ENCODE measurements around the gene SOWAHA. TPM values are rescaled to one million over a fixed set of nuclear protein-coding genes. Genes with fewer than 3 reads are reported as not detected.
A peak's percentile ranks its signal among the peaks of the same experiment; 100 is the strongest.

Gene SOWAHA
- total and polyA plus RNA-seq, 10 of the 15 experiments (the other 5 are each of a cell fraction or from before 2014, with no cell fraction given), result 0.02 to 0.37 (median 0.05) TPM; not detected in 4

DNA sequence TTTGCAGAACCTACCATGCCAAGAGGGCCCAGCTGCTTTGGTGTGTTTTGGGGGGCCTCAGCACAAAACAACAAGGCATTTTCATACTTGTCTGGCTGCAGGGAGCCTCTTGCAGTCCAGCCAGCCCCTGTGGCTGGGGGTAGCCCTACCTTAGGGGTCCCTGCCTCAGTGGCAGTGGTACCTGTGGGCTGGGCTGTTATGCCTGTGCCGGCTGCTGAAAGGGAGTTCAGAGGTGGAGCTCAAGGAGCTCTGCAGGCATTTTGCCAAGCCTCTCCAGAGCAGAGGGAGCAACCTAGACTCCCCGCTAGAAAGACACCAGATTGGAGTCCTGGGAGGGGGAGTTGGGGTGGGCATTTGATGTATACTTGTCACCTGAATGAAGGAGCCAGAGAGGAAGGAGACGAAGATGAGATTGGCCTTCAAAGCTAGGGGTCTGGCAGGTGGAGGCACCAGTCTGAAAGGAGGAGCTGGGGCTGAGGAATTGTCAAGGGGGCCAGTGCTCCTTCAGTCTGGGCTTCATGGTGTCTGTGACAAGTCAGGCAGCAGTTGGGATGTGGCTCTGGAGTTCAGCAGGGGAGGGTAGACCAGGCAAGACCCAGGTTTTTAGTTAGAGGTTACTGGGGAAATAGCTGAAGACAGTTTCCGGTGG, 15.9 kb downstream of the SOWAHA start:
- in situ Hi-C loops (cut with MboI) (loop anchor here (10.0 kb wide), 1 partner anchor 304 kb away; no protein-coding TSS in a partner anchor), intact Hi-C loops (cut with micrococcal nuclease; ENCODE audit: unreplicated experiment) (no loop called here)
- no peak overlapping the region for H3K27ac ChIP-seq (ENCODE audit: control insufficient read depth, insufficient read depth)
- H3K9me3 ChIP-seq (replicated peaks; ENCODE audit: control insufficient read depth, insufficient read depth, low read length), result no peaks in the 10 kb centered on the region
- no peaks in the 10 kb centered on the region for H3K79me2 ChIP-seq (ENCODE audit: control insufficient read depth, insufficient read depth, low read length)
- ChIA-PET CTCF (interaction anchor here (0.9 to 6.0 kb wide), 17 partner anchors 9 to 695 kb away, joined by 3 to 46 read pairs (median 4); partner anchors contain the start of genes GDF9 and UQCRQ), SMC1A (ENCODE audit: uncharacterized antibody, unreplicated experiment) (interaction anchor here (0.8 to 3.2 kb wide), 14 partner anchors 9 to 303 kb away, joined by 3 to 16 read pairs (median 4); partner anchors contain the start of genes AFF4, GDF9 and UQCRQ), RAD21 (ENCODE audit: unreplicated experiment) (interaction anchor here (1.2 to 2.4 kb wide), 6 partner anchors 9 to 442 kb away, joined by 3 to 13 read pairs (median 4); no protein-coding TSS in a partner anchor), POLR2A (interaction anchor here (1.5 to 1.9 kb wide), 2 partner anchors 10 to 78 kb away, joined by 7 to 8 read pairs; no protein-coding TSS in a partner anchor)
- BruUV-seq (replicated peaks), result TSS peak; percentile 61
- no peak overlapping the region for H3K4me3 ChIP-seq
- H3K36me3 ChIP-seq (ENCODE audit: control insufficient read depth in 2 of 2, insufficient read depth in 2 of 2, low read length in 1 of 2), result no peaks in the 10 kb centered on the region
- DNase-seq (ENCODE audit: low read depth, low spot score) (no peak), FAIRE-seq (no peak), ATAC-seq (no peak)
- H3K27me3 ChIP-seq (replicated peaks in 1 of 2; ENCODE audit: control insufficient read depth in 2 of 2, insufficient read depth in 2 of 2, low read length in 1 of 2), result peaks cover 0 to 2% of the 10 kb centered on the region in 2 experiments; a peak in 2 of 4 replicates
- no peaks in the 10 kb centered on the region for H4K20me1 ChIP-seq (ENCODE audit: control insufficient read depth, insufficient read depth)
- H3K4me2 ChIP-seq (ENCODE audit: control insufficient read depth, insufficient read depth), result peak overlapping the region; percentile 79
- no peak overlapping the region for H2AFZ ChIP-seq (ENCODE audit: control insufficient read depth, low read depth, low read length)
- H3K9ac ChIP-seq (ENCODE audit: control insufficient read depth, insufficient read depth, low read length), result no peak overlapping the region
- WGBS (ENCODE audit: insufficient coverage, insufficient replicate concordance, low lambda C conversion rate, missing lambda C conversion rate), result 60% methylated on average over 4 of the region's 4 CpGs
- no peaks in the 10 kb centered on the region; the same call in 1 of the 2 replicates for H3K4me1 ChIP-seq (ENCODE audit: control insufficient read depth, insufficient read depth, low read length)
- TF ChIP-seq, protein P1, sequence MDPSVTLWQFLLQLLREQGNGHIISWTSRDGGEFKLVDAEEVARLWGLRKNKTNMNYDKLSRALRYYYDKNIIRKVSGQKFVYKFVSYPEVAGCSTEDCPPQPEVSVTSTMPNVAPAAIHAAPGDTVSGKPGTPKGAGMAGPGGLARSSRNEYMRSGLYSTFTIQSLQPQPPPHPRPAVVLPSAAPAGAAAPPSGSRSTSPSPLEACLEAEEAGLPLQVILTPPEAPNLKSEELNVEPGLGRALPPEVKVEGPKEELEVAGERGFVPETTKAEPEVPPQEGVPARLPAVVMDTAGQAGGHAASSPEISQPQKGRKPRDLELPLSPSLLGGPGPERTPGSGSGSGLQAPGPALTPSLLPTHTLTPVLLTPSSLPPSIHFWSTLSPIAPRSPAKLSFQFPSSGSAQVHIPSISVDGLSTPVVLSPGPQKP (IDR thresholded peaks at IDR 0.05; ENCODE audit: low read depth, low read length), result no peak
- TF ChIP-seq CHD4 (IDR thresholded peaks at IDR 0.05) (no peak), YBX1 (IDR thresholded peaks at IDR 0.05) (no peak), FOXM1 (IDR thresholded peaks at IDR 0.05; ENCODE audit: low read depth, low read length) (no peak), JUND (IDR thresholded peaks at IDR 0.05; ENCODE audit: low read depth, low read length) (no peak), ZNF622 (IDR thresholded peaks at IDR 0.05) (no peak)
- TF ChIP-seq, protein P2, sequence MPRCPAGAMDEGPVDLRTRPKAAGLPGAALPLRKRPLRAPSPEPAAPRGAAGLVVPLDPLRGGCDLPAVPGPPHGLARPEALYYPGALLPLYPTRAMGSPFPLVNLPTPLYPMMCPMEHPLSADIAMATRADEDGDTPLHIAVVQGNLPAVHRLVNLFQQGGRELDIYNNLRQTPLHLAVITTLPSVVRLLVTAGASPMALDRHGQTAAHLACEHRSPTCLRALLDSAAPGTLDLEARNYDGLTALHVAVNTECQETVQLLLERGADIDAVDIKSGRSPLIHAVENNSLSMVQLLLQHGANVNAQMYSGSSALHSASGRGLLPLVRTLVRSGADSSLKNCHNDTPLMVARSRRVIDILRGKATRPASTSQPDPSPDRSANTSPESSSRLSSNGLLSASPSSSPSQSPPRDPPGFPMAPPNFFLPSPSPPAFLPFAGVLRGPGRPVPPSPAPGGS (IDR thresholded peaks at IDR 0.05; ENCODE audit: borderline replicate concordance, insufficient read depth, low read depth, low read length, poor library complexity, severe bottlenecking), result no peak

Measured in GM12878 (cell line).